BE2C (cell line): Measurements from ENCODE around the gene DYNC1I2.

Source experiments
- DNase-seq: peaks from one replicate; pipeline ENCODE4 v3.0.0-alpha.2; 2020
- H3K27me3 ChIP-seq: fragments of 250-450 bp; sonication (Bioruptor Pico); 2 replicates; pipeline ENCODE4 v1.5.1; 2020; ENCODE audit warnings: mild to moderate bottlenecking
- H3K36me3 ChIP-seq: fragments of 250-450 bp; sonication (Bioruptor Pico); 2 replicates; pipeline ENCODE4 v1.5.1; 2020; ENCODE audit warnings: mild to moderate bottlenecking
- H3K4me1 ChIP-seq: fragments of 250-450 bp; sonication (Bioruptor Pico); 2 replicates; pipeline ENCODE4 v1.5.1; 2020
- H3K4me3 ChIP-seq: 2 replicates; pipeline ENCODE4 v1.5.1; 2011; ENCODE audit warnings: low read depth, low read length
- H3K9me3 ChIP-seq: fragments of 250-450 bp; sonication (Bioruptor Pico); 2 replicates; pipeline ENCODE4 v1.5.1; 2020
- CTCF ChIP-seq: IDR thresholded peaks from 2 replicates; pipeline ENCODE4 v1.5.1; 2012; ENCODE audit warnings: mild to moderate bottlenecking, low read depth, low read length

DYNC1I2 gene

GRCh38 chr2:171778515-171778914, 91.2 kb downstream of the DYNC1I2 start:
- no peaks in the 10 kb centered on the region for H3K4me1 ChIP-seq
- H3K36me3 ChIP-seq: no peaks in the 10 kb centered on the region
- no peaks in the 10 kb centered on the region for H3K27me3 ChIP-seq
- no peaks in the 10 kb centered on the region for H3K9me3 ChIP-seq
- no peak for DNase-seq
- no peak for TF ChIP-seq CTCF
- H3K4me3 ChIP-seq: no peak overlapping the region

GRCh38 chr2:171785450-171785849, 98.2 kb downstream of the DYNC1I2 start:
- DNase-seq: no peak
- TF ChIP-seq CTCF: no peak
- 0 out of 2 replicates have a peak, but pooled peaks cover 3% of the 10 kb centered on the region for H3K36me3 ChIP-seq

GRCh38 chr2:171787333-171788072, 100.2 kb downstream of the DYNC1I2 start:
- Histone ChIP-seq H3K36me3 (0 out of 2 replicates have a peak, but pooled peaks cover 3% of the 10 kb centered on the region), H3K4me1 (no peaks in the 10 kb centered on the region), H3K27me3 (no peaks in the 10 kb centered on the region), H3K9me3 (no peaks in the 10 kb centered on the region), H3K4me3 (no peak overlapping the region)
- no peak for DNase-seq
- no peak for TF ChIP-seq CTCF

More at GRCh38 chr2:171785450-171785849, 98.2 kb downstream of the DYNC1I2 start:
- H3K4me1 ChIP-seq: no peaks in the 10 kb centered on the region
- H3K9me3 ChIP-seq: no peaks in the 10 kb centered on the region
- no peak overlapping the region for H3K4me3 ChIP-seq
- no peaks in the 10 kb centered on the region for H3K27me3 ChIP-seq

- H3K27me3 ChIP-seq: no peaks in the 10 kb centered on the region
- H3K4me3 ChIP-seq: no peak overlapping the region
- no peaks in the 10 kb centered on the region for H3K9me3 ChIP-seq
- no peak for DNase-seq
- no peak for TF ChIP-seq CTCF
- H3K36me3 ChIP-seq: 0 out of 2 replicates have a peak, but pooled peaks cover 3% of the 10 kb centered on the region
- no peaks in the 10 kb centered on the region for H3K4me1 ChIP-seq
Measured at GRCh38 chr2:171788316-171788993, 101.2 kb downstream of the DYNC1I2 start.

GRCh38 chr2:171789956-171790355, 102.7 kb downstream of the DYNC1I2 start:
- H3K4me1 ChIP-seq: no peaks in the 10 kb centered on the region
- H3K36me3 ChIP-seq: 0 out of 2 replicates have a peak, but pooled peaks cover 3% of the 10 kb centered on the region
- TF ChIP-seq CTCF: no peak

GRCh38 chr2:171791361-171791760, 104.1 kb downstream of the DYNC1I2 start:
- Histone ChIP-seq H3K36me3 (0 out of 2 replicates have a peak, but pooled peaks cover 3% of the 10 kb centered on the region), H3K4me1 (no peaks in the 10 kb centered on the region), H3K9me3 (no peaks in the 10 kb centered on the region), H3K4me3 (no peak overlapping the region), H3K27me3 (no peaks in the 10 kb centered on the region)
- TF ChIP-seq CTCF: no peak
- DNase-seq: no peak

More at GRCh38 chr2:171789956-171790355, 102.7 kb downstream of the DYNC1I2 start:
- Histone ChIP-seq H3K9me3 (no peaks in the 10 kb centered on the region), H3K4me3 (no peak overlapping the region), H3K27me3 (no peaks in the 10 kb centered on the region)
- DNase-seq: no peak
